ENCODE data around the gene NAALADL2. TPM values are rescaled to one million over a fixed set of nuclear protein-coding genes. Genes with fewer than 3 reads are reported as not detected.

Gene NAALADL2
- total RNA-seq, 3 donors from 2014 or later = 18.4 to 43.9 (median 20.8) TPM

GRCh38 chr3:174986685-174987084 lies 127.6 kb downstream of the NAALADL2 start:
- no peak overlapping the region for H3K4me3 ChIP-seq
- intact Hi-C loops (cut with DNase I, micrococcal nuclease) = no loop called here
- H3K9me3 ChIP-seq = no peaks in the 10 kb centered on the region
- TF ChIP-seq CTCF (IDR thresholded peaks at IDR 0.05) = no peak
- ATAC-seq (no peak), DNase-seq (no peak)
- H3K36me3 ChIP-seq (ENCODE audit: low read depth) = no peaks in the 10 kb centered on the region
- H3K4me1 ChIP-seq (ENCODE audit: low read depth) = no peaks in the 10 kb centered on the region

GRCh38 chr3:175001091-175001490 lies 142.0 kb downstream of the NAALADL2 start:
- no peak for TF ChIP-seq CTCF (IDR thresholded peaks at IDR 0.05)
- ATAC-seq = no peak
- H3K4me1 ChIP-seq (ENCODE audit: low read depth) = no peaks in the 10 kb centered on the region
- no peak for DNase-seq
- no peaks in the 10 kb centered on the region for H3K9me3 ChIP-seq
- intact Hi-C loops (cut with DNase I, micrococcal nuclease) = no loop called here
- no peak overlapping the region for H3K4me3 ChIP-seq
- H3K36me3 ChIP-seq (ENCODE audit: low read depth) = no peaks in the 10 kb centered on the region

- Histone ChIP-seq H3K9me3 (no peaks in the 10 kb centered on the region), H3K4me1 (ENCODE audit: low read depth) (no peaks in the 10 kb centered on the region), H3K36me3 (ENCODE audit: low read depth) (no peaks in the 10 kb centered on the region), H3K4me3 (no peak overlapping the region)
- DNase-seq (no peak), ATAC-seq (peak; percentile 26)
- TF ChIP-seq CTCF (IDR thresholded peaks at IDR 0.05) = no peak
- intact Hi-C loops (cut with DNase I, micrococcal nuclease) = no loop called here
These were observed 143.6 kb downstream of the NAALADL2 start for GRCh38 chr3:175002732-175003143.

- no peaks in the 10 kb centered on the region for H3K36me3 ChIP-seq (ENCODE audit: low read depth)
- DNase-seq (no peak), ATAC-seq (no peak)
- no peak for TF ChIP-seq CTCF (IDR thresholded peaks at IDR 0.05)
- no peaks in the 10 kb centered on the region for H3K4me1 ChIP-seq (ENCODE audit: low read depth)
- intact Hi-C loops (cut with DNase I, micrococcal nuclease) = no loop called here
- no peaks in the 10 kb centered on the region for H3K9me3 ChIP-seq
- H3K4me3 ChIP-seq = no peak overlapping the region
These were observed 144.5 kb downstream of the NAALADL2 start for GRCh38 chr3:175003590-175003989.

GRCh38 chr3:175005193-175005592 lies 146.1 kb downstream of the NAALADL2 start:
- Histone ChIP-seq H3K36me3 (ENCODE audit: low read depth) (no peaks in the 10 kb centered on the region), H3K4me3 (no peak overlapping the region), H3K9me3 (no peaks in the 10 kb centered on the region), H3K4me1 (ENCODE audit: low read depth) (no peaks in the 10 kb centered on the region)
- no peak for ATAC-seq
- intact Hi-C loops (cut with DNase I, micrococcal nuclease) = no loop called here
- no peak for TF ChIP-seq CTCF (IDR thresholded peaks at IDR 0.05)
- DNase-seq = no peak

GRCh38 chr3:175005881-175006280 lies 146.7 kb downstream of the NAALADL2 start:
- TF ChIP-seq CTCF (IDR thresholded peaks at IDR 0.05) = no peak
- no peaks in the 10 kb centered on the region for H3K9me3 ChIP-seq
- ATAC-seq = no peak
- intact Hi-C loops (cut with DNase I, micrococcal nuclease) = no loop called here
- no peak for DNase-seq
- H3K36me3 ChIP-seq (ENCODE audit: low read depth) = no peaks in the 10 kb centered on the region
- H3K4me3 ChIP-seq = no peak overlapping the region
- H3K4me1 ChIP-seq (ENCODE audit: low read depth) = no peaks in the 10 kb centered on the region

Measured in mucosa of descending colon (tissue), 3 donors.